ENCODE data around the gene NTF4.

DNA sequence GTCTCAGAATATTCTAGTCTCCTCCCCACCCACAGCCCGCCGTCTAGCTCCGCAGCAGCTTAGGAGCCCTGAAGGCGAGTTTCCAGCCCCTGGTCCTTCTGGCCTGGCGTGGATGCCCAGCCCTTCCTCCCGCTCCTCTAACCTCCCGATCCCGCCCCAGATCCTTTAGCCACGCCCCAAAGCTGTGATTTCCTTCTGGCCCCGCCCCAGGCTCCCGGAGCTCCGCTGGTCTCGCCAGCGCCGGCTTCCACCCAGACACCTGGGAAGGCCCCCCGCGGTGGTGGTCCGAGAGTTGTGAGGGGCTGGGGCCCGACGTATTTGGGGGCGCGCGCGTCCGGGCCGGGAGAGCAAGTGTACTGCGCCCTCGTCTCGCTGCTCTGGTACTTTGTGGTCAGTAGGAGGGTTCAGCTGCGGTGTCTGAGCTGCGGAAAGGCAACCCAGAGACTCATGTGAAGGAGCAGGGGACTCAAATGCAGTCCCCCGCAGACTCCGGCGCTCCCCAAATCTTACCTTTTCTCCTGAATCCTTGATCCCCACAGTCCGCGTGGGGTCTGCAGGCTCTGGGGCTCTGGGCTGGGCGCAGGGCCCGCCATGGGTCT is 6.9 kb downstream of the NTF4 start, which contains the start of gene CGB7:
- TF ChIP-seq POLR2A (IDR thresholded peaks at IDR 0.05; ENCODE audit: low read length): no peak
- TF ChIP-seq GATA1 (IDR thresholded peaks at IDR 0.05; ENCODE audit: low read depth, low read length): no peak
